Chondrocyte (in vitro differentiated cells): Measurements from ENCODE around the gene RPL11. TPM values are rescaled to one million over a fixed set of nuclear protein-coding genes. Genes with fewer than 3 reads are reported as not detected.
A peak's percentile ranks its signal among the peaks of the same experiment; 100 is the strongest.

Experiments used
- DNase-seq: peaks from one replicate; pipeline ENCODE4 v3.0.0; 2021; ENCODE audit warnings: mixed read lengths, low spot score
- H3K27ac Mint-ChIP-seq: one replicate; pipeline ENCODE4 v1.8.0; 2021; ENCODE audit warnings: mild to moderate bottlenecking, moderate library complexity, mixed read lengths; ENCODE audit not compliant: unreplicated experiment
- H3K27me3 Mint-ChIP-seq: 2 replicates; pipeline ENCODE4 v1.8.0; 2021; ENCODE audit warnings: low read depth, mixed read lengths
- H3K36me3 Mint-ChIP-seq: 2 replicates; pipeline ENCODE4 v1.8.0; 2021; ENCODE audit warnings: low read depth, mixed read lengths
- H3K4me1 Mint-ChIP-seq: 2 replicates; pipeline ENCODE4 v1.8.0; 2021; ENCODE audit warnings: low read depth, mild to moderate bottlenecking, mixed read lengths
- H3K4me3 Mint-ChIP-seq: one replicate; pipeline ENCODE4 v1.8.0; 2021; ENCODE audit warnings: mild to moderate bottlenecking, moderate library complexity, mixed read lengths; ENCODE audit not compliant: unreplicated experiment
- H3K9me3 Mint-ChIP-seq: 2 replicates; pipeline ENCODE4 v1.8.0; 2021; ENCODE audit warnings: low read depth, mixed read lengths
- CTCF ChIP-seq: fragments of 200-600 bp; sonication (generic); IDR thresholded peaks from 2 replicates; pipeline ENCODE4 v1.5.0; 2021; ENCODE audit warnings: antibody characterized with exemption, mild to moderate bottlenecking, moderate library complexity
- total RNA-seq: library from RNA; stranded (reverse); gene quantifications from 3 replicates; pipeline ENCODE4 v1.2.1, GENCODE V29; 2021

RPL11 gene
- total RNA-seq, 1 donor from 2014 or later, result 485 TPM

- Mint-ChIP-seq H3K27ac (no peak overlapping the region), H3K4me3 (no peak overlapping the region), H3K9me3 (no peaks in the 10 kb centered on the region), H3K27me3 (peaks cover 11% of the 10 kb centered on the region), H3K4me1 (no peaks in the 10 kb centered on the region), H3K36me3 (no peaks in the 10 kb centered on the region)
- no peak for DNase-seq
- TF ChIP-seq CTCF, result no peak
These were observed 24.2 kb upstream of the RPL11 start for GRCh38 chr1:23667411-23667810.

- TF ChIP-seq CTCF, result no peak
- Mint-ChIP-seq H3K27me3 (peaks cover 12% of the 10 kb centered on the region), H3K9me3 (no peaks in the 10 kb centered on the region), H3K4me1 (no peaks in the 10 kb centered on the region), H3K36me3 (no peaks in the 10 kb centered on the region), H3K27ac (no peak overlapping the region), H3K4me3 (no peak overlapping the region)
- DNase-seq, result no peak
These were observed 20.9 kb upstream of the RPL11 start for GRCh38 chr1:23670709-23671108.

GRCh38 chr1:23673086-23673813 lies 18.4 kb upstream of the RPL11 start:
- H3K4me1 Mint-ChIP-seq, result no peaks in the 10 kb centered on the region
- H3K9me3 Mint-ChIP-seq, result no peaks in the 10 kb centered on the region
- peak; percentile 10 for TF ChIP-seq CTCF
- H3K27ac Mint-ChIP-seq, result no peak overlapping the region
- no peak for DNase-seq
- H3K4me3 Mint-ChIP-seq, result no peak overlapping the region
- no peaks in the 10 kb centered on the region for H3K36me3 Mint-ChIP-seq
- H3K27me3 Mint-ChIP-seq, result peaks cover 16% of the 10 kb centered on the region

GRCh38 chr1:23679815-23680214 lies 11.8 kb upstream of the RPL11 start:
- Mint-ChIP-seq H3K9me3 (no peaks in the 10 kb centered on the region), H3K27me3 (peaks cover 27% of the 10 kb centered on the region), H3K36me3 (no peaks in the 10 kb centered on the region), H3K4me1 (no peaks in the 10 kb centered on the region), H3K4me3 (no peak overlapping the region), H3K27ac (no peak overlapping the region)
- TF ChIP-seq CTCF, result no peak
- no peak for DNase-seq

GRCh38 chr1:23682946-23683345 lies 8.7 kb upstream of the RPL11 start:
- no peak overlapping the region for H3K27ac Mint-ChIP-seq
- no peaks in the 10 kb centered on the region for H3K4me1 Mint-ChIP-seq
- H3K36me3 Mint-ChIP-seq, result no peaks in the 10 kb centered on the region

More at GRCh38 chr1:23682946-23683345, 8.7 kb upstream of the RPL11 start:
- no peak for TF ChIP-seq CTCF
- Mint-ChIP-seq H3K9me3 (no peaks in the 10 kb centered on the region), H3K27me3 (peaks cover 23% of the 10 kb centered on the region), H3K4me3 (no peak overlapping the region)
- DNase-seq, result no peak
